Uterus (tissue), 4 donors: ENCODE data around the gene PUS1. TPM values are rescaled to one million over a fixed set of nuclear protein-coding genes. Genes with fewer than 3 reads are reported as not detected.

ENCODE experiments used
- DNase-seq, 2 donors: peaks; one replicate each; pipeline ENCODE4 v3.0.0-alpha.2; 2019 to 2020
- H3K27ac ChIP-seq, 2 donors: fragments of 200-600 bp; sonication (generic); 1 replicate in 1 of 2; 2 replicates in 1 of 2; pipeline ENCODE4 v1.5.1; 2016 to 2018
- H3K27me3 ChIP-seq, 2 donors: fragments of 200-600 bp; sonication (generic); one replicate each; pipeline ENCODE4 v1.5.1; 2018 to 2019; ENCODE audit warnings: control low read depth in 1 of 2
- H3K36me3 ChIP-seq, 2 donors: fragments of 200-600 bp; sonication (generic); one replicate each; pipeline ENCODE4 v1.5.1; 2019; ENCODE audit warnings: control low read depth in 1 of 2
- H3K4me1 ChIP-seq, 2 donors: fragments of 200-600 bp; sonication (generic); one replicate each; pipeline ENCODE4 v1.5.1; 2018 to 2019; ENCODE audit warnings: control low read depth in 1 of 2
- H3K4me3 ChIP-seq, 2 donors: fragments of 200-600 bp; sonication (generic); 1 replicate in 1 of 2; 2 replicates in 1 of 2; pipeline ENCODE4 v1.5.1; 2018 to 2019; ENCODE audit warnings: mild to moderate bottlenecking in 1 of 2
- H3K9me3 ChIP-seq, 2 donors: fragments of 200-600 bp; sonication (generic); one replicate each; pipeline ENCODE4 v1.5.1; 2019; ENCODE audit warnings: control low read depth in 1 of 2
- POLR2A ChIP-seq, 2 donors: fragments of 450-650 bp; IDR thresholded peaks; one replicate each; pipeline ENCODE4 v1.6.1; 2016; ENCODE audit warnings: antibody characterized with exemption in 2 of 2, mild to moderate bottlenecking in 1 of 2, moderate library complexity in 1 of 2
- intact Hi-C: fragments of 100-400 bp; cut with DNase I; formaldehyde crosslinking; loops from one replicate; pipeline ENCODE4 v1.15.1; 2023; ENCODE audit warnings: low total_unique reads
- total RNA-seq, 4 donors: library from RNA; depleted of rRNA in 3 of 4; stranded (reverse); fragments of >200 nt in 3 of 4; gene quantifications; one replicate each; pipeline versions ENCODE4 v1.1.0 to v1.2.4, GENCODE V29; 2014 to 2023
- TF ChIP-seq, protein P1 (sequence below), 4 experiments: fragments of 200-600 bp in 2 of 4; fragments of 450-650 bp in 2 of 4; sonication (generic) in 2 of 4; IDR thresholded peaks; one replicate each; pipeline ENCODE4 v1.5.1; 2016 to 2019; ENCODE audit warnings: antibody characterized with exemption in 4 of 4, mild to moderate bottlenecking in 2 of 4, moderate library complexity in 1 of 4
- donor health status: DM: yes; HTN: yes; CAD: no.

The PUS1 gene
- total RNA-seq, 4 donors from 2014 or later = 0.59 to 29.2 (median 12.5) TPM

DNA sequence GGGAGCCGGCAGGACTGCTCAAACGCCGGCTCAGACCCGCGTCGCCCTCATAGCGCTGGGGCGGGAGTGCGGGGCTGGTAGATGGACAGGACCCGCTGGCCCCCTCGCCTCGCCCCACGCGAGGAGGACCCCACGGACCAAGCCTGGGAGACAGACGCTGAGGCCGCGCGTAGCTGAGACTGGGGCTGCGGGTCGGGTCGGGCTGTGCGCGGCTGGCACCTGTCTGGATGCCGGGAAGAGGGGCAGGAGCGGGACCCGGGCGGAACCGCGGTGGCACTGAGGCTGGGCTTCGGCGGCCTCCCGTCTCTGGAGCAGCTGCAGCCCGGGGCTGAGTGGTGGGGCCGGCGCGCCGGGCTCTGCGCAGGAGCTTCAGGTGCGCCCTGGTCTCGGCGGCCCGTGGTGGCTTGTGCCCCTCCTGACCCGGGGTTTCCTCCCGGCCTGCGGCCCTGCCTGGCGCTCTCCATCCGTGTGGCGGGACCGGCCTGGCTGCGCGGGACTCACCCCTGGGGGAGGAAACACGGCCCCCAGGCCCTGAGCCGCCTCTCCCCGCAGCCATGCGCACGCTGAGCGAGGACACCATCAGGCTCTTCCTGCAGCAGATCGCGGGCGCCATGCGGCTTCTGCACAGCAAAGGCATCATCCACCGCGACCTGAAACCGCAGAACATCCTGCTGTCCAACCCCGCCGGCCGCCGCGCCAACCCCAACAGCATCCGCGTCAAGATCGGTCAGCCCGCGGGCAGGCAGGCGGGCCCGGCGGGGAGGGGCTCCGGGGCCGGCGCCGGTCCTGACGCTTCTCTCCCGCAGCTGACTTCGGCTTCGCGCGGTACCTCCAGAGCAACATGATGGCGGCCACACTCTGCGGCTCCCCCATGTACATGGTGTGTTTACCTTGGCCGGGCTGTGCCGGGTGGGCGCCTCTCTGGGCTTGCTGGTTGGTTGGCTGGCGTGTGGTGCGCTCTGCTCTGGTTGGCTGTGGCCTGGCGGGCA is 20.7 kb upstream of the PUS1 start:
- Histone ChIP-seq H3K4me3 (no peak overlapping the region), H3K36me3 (no peaks in the 10 kb centered on the region), H3K27me3 (no peaks in the 10 kb centered on the region), H3K27ac (no peak overlapping the region), H3K4me1 (no peaks in the 10 kb centered on the region), H3K9me3 (no peaks in the 10 kb centered on the region)
- intact Hi-C loops = no loop called here
- no peak for DNase-seq
- TF ChIP-seq, protein P1, sequence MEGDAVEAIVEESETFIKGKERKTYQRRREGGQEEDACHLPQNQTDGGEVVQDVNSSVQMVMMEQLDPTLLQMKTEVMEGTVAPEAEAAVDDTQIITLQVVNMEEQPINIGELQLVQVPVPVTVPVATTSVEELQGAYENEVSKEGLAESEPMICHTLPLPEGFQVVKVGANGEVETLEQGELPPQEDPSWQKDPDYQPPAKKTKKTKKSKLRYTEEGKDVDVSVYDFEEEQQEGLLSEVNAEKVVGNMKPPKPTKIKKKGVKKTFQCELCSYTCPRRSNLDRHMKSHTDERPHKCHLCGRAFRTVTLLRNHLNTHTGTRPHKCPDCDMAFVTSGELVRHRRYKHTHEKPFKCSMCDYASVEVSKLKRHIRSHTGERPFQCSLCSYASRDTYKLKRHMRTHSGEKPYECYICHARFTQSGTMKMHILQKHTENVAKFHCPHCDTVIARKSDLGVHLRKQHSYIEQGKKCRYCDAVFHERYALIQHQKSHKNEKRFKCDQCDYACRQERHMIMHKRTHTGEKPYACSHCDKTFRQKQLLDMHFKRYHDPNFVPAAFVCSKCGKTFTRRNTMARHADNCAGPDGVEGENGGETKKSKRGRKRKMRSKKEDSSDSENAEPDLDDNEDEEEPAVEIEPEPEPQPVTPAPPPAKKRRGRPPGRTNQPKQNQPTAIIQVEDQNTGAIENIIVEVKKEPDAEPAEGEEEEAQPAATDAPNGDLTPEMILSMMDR (IDR thresholded peaks at IDR 0.05) = no peak
- TF ChIP-seq POLR2A (IDR thresholded peaks at IDR 0.05) = no peak

DNA sequence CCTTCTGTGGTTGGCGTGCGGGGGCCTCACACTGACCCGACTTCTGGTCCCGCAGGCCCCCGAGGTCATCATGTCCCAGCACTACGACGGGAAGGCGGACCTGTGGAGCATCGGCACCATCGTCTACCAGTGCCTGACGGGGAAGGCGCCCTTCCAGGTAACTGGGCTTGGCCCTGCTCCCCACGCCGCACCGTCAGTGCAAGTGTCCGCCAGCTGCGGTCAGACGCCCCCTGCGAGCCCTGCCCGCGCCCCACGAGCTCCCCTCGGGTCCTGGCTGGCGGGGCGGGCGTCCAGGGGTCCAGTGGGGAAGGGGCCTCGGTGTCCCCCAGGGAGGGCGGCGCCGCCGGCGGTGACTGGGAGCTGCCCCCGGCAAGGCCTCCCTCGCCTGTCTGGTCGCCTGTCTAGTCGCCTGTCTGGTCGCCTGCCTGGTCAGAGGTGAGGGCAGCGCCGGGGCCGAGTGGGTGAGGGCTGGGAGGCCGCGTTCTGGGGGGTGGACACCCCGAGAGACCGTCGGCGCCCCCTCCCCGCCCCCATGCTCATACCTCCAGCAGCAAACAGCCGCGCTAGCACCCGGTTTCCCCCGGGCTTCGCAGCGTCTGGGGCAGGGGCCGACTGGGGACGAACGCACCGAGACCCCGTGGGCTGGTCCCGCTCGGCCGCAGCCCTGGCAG is 19.9 kb upstream of the PUS1 start:
- H3K4me3 ChIP-seq = no peak overlapping the region
- H3K27ac ChIP-seq = no peak overlapping the region
- DNase-seq = no peak
- H3K27me3 ChIP-seq = no peaks in the 10 kb centered on the region
- H3K36me3 ChIP-seq = no peaks in the 10 kb centered on the region
- intact Hi-C loops = no loop called here
- TF ChIP-seq POLR2A (IDR thresholded peaks at IDR 0.05) = no peak
- TF ChIP-seq, protein P1 (IDR thresholded peaks at IDR 0.05) = no peak
- no peaks in the 10 kb centered on the region for H3K4me1 ChIP-seq
- H3K9me3 ChIP-seq = no peaks in the 10 kb centered on the region

DNA sequence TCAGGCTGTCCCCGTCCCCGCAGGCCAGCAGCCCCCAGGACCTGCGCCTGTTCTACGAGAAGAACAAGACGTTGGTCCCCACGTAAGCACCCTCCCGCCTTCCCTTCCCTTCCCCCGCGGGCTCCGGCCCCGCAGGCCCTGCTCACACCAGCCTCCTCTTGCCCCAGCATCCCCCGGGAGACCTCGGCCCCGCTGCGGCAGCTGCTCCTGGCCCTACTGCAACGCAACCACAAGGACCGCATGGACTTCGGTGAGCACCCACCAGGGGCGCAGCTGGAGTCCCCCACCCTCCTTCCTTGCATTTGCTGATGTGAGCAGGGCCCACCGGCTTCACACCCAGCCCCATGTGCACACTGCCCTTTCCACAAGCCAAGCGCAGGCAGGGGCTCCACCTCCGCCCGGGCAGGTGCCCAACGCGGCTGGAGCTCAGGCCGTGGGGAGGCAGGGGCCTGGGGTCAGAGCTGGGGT is 19.3 kb upstream of the PUS1 start:
- intact Hi-C loops = no loop called here
- H3K9me3 ChIP-seq = no peaks in the 10 kb centered on the region
- no peaks in the 10 kb centered on the region for H3K36me3 ChIP-seq
- H3K4me3 ChIP-seq = no peak overlapping the region
- H3K27ac ChIP-seq = no peak overlapping the region
- no peak for TF ChIP-seq POLR2A (IDR thresholded peaks at IDR 0.05)
- DNase-seq = no peak
- H3K27me3 ChIP-seq = no peaks in the 10 kb centered on the region
- no peaks in the 10 kb centered on the region for H3K4me1 ChIP-seq

DNA sequence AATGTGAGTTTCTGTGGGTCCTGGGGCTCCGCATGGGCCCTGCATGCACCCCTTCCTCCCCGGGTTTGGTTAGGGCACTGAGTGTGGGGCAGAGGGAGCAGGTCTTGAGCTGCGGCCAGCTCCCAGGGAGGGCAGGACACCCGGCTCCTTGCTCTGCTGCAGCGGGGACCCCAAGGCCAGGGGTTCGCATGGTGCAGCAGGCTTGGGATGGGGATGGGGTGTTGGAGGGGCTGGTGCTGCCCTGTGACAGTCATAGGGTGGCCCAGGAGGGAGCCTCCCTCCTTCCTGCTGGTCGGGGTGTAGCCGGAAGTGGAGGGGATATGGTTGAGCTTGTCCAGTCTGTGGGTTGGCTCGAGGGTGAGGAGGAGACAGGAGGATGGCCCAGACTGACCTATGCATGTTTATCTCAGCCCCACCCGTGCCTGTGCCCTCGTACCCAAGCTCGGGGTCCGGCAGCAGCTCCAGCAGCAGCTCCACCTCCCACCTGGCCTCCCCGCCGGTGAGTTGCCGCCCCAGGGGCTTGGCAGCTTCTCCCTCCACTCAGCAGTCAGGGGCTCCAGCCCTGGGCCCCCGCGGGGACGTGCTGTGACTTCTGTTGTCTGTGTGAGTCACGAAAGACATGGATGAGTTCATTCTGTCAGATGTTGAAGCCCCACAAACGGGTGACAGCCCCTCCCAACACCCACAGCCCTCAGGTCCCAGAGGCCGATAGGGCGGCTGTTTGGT is 18.6 kb upstream of the PUS1 start:
- H3K9me3 ChIP-seq = no peaks in the 10 kb centered on the region
- H3K27me3 ChIP-seq = no peaks in the 10 kb centered on the region
- H3K4me1 ChIP-seq = no peaks in the 10 kb centered on the region
- intact Hi-C loops = no loop called here
- TF ChIP-seq, protein P1 (IDR thresholded peaks at IDR 0.05) = no peak
- no peak for TF ChIP-seq POLR2A (IDR thresholded peaks at IDR 0.05)
- no peaks in the 10 kb centered on the region for H3K36me3 ChIP-seq
- no peak overlapping the region for H3K4me3 ChIP-seq
- H3K27ac ChIP-seq = no peak overlapping the region
- DNase-seq = no peak

DNA sequence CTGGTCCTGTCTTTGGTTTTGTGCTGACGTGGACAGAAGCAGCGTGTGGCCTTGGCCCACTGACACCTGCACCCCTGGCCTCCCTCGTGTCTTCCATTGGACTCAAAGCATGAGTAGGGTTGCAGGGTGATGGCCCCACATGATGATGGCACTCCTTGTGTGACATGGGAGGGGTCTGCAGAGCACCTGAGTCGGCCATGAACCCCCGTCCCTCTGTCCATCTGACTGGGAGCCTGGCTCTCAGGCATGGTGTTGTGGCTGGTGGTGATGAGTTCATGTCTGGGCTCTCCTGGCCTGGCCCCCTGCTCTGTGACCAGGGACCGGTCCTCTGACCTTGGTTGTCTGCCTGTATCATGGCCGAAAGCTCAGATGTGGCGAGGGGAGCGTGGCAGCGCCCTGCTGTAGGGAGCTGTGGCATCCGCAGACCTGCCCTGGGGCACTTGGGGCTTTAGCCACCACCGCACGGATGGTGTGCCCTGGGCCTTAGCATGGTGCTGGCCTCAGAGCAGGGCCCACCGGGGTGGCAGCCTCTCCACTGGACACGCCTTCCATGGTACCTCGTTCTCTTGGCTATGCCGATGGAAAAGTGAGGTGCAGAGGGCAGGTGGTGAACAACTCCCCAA is 17.9 kb upstream of the PUS1 start:
- no peak overlapping the region for H3K27ac ChIP-seq
- intact Hi-C loops = no loop called here
- no peak overlapping the region for H3K4me3 ChIP-seq
- no peak for TF ChIP-seq POLR2A (IDR thresholded peaks at IDR 0.05)
- TF ChIP-seq, protein P1 (IDR thresholded peaks at IDR 0.05) = no peak
- no peaks in the 10 kb centered on the region for H3K9me3 ChIP-seq
- H3K4me1 ChIP-seq = no peaks in the 10 kb centered on the region
- H3K27me3 ChIP-seq = no peaks in the 10 kb centered on the region
- no peaks in the 10 kb centered on the region for H3K36me3 ChIP-seq
- DNase-seq = peak in 1 of 2 donors; percentile 14
